Retinal pigment epithelial cell (primary cell): Measurements from ENCODE around the gene CLIC3.

Experiments
- DNase-seq: peaks from one replicate; pipeline ENCODE4 v3.0.0-alpha.2; 2010; ENCODE audit warnings: low read depth
- H3K4me3 ChIP-seq: 2 replicates; pipeline ENCODE4 v1.5.1; 2011; ENCODE audit warnings: mild to moderate bottlenecking, low read length, control low read depth, moderate library complexity
- CTCF ChIP-seq: conservative IDR thresholded peaks from 2 replicates; pipeline ENCODE4 v1.5.1; 2011; ENCODE audit warnings: low read depth, low read length, control low read depth, inconsistent platforms

Gene CLIC3

GRCh38 chr9:137011907-137012675 lies 15.7 kb upstream of the CLIC3 start:
- H3K4me3 ChIP-seq, result no peak overlapping the region
- TF ChIP-seq CTCF, result no peak
- no peak for DNase-seq

- TF ChIP-seq CTCF, result no peak
- H3K4me3 ChIP-seq, result no peak overlapping the region
- DNase-seq, result no peak
Measured at GRCh38 chr9:137011156-137011555, 14.8 kb upstream of the CLIC3 start.

GRCh38 chr9:137009938-137010732 lies 13.8 kb upstream of the CLIC3 start:
- TF ChIP-seq CTCF, result no peak
- H3K4me3 ChIP-seq, result no peak overlapping the region
- no peak for DNase-seq

GRCh38 chr9:137009217-137009616 lies 12.8 kb upstream of the CLIC3 start:
- no peak overlapping the region for H3K4me3 ChIP-seq
- TF ChIP-seq CTCF, result no peak
- no peak for DNase-seq

- DNase-seq, result no peak
- H3K4me3 ChIP-seq, result no peak overlapping the region
- no peak for TF ChIP-seq CTCF
Measured at GRCh38 chr9:137008312-137008711, 11.9 kb upstream of the CLIC3 start.

- DNase-seq, result no peak
- H3K4me3 ChIP-seq, result no peak overlapping the region
- no peak for TF ChIP-seq CTCF
Measured at GRCh38 chr9:137007816-137008270, 11.5 kb upstream of the CLIC3 start.
